GM12801 (cell line): ENCODE results near the gene CHERP.

Experiments
- CTCF ChIP-seq: IDR thresholded peaks from one replicate; pipeline ENCODE4 v1.5.1; 2011; ENCODE audit warnings: control low read depth; ENCODE audit not compliant: insufficient read length; ENCODE audit errors: extremely low read depth

The CHERP gene

DNA sequence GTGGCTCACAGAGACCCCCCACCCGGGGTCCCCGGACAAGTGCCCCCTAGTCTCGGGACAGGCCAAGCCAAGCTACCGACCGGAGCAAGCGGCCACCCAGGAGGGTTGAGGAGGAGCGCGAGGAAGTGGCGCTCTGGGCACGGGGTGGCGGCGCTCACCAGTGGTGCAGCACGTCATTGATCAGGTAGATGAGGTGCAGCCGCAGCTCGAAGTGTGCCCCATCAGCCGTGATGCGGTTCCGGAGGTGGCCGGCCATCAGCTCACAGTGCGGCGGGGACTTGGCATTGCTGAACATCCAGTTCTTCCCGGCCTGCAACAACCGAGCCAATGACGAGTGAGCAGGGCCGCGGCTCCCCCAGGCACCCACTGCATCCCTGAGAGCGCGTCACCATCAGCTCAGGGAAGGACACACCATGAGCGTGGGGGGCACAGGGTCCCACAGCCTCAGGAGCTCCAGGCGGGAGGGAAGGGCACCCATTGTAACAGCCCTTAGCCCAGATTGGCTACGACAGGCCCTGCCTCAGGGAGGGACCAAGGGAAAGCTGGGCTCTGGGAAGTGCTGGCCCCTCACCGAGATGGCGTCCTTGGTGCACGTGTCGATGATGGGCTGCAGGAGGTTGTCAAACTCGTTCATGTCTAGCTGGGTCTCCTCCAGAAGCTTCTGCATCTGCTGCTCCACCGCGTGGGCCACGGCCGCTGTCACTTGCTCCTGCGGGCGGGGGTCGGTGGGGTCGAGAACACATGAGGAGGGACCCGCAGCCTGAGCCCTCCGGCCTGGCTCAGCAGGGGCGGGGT is 9.6 kb downstream of the CHERP start:
- TF ChIP-seq CTCF, result no peak

DNA sequence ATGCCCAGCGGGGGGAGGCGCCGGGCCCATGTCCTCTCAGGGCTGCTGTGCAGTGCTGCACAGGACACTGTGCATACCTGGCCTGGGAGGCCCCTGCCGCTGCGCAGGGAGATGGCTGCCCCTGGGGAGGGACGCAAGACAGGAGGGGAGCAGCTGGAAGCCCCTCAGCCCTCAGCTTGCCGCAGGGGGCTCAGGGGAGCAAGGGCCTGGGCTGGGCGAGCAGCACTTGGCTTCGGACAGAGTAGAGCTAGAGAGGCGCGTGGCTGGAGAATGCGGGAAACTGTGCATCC is 10.9 kb downstream of the CHERP start:
- TF ChIP-seq CTCF, result no peak

DNA sequence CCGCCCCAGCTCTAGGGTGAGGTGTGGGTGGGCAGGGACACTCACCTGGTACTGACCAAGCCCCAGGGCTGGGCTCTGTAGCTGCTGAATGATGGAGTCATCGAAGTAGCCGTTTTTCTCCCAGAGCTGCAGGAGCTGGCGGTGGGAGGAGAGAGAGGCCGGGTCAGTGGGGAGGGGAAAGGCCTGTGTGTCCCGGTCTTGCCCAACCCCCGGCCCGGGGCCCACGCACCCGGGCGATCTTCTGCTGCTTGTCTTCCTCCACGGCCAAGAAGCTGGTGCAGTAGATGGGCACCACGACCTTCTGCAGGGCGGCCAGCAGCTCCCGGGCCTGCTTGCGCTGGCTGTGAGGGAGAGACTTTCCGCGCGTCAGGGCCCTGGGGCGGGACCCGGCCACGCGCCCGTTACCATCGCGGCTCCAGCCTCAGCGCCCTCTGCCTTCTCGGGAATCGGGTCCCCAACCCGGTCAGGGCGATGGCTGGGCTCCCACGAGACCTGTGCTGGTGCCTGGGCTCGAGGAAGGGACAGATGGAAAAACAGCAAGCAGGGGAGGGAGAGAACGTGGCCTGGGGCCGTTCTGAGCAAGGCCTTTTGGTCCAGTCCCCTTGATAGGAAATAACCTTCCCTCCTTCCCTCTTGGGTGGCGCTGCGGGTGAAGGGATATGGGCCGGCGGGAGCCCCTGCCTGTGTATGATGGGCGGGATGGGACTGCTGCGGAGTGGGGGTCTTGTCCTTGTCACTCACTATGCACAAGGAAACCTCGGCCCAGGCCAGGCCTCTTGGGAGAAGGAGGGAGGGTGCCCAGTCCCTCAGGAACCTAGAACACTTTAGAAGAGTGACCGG is 11.5 kb downstream of the CHERP start:
- no peak for TF ChIP-seq CTCF

- no peak for TF ChIP-seq CTCF
Measured at GRCh38 chr19:16529466-16530144, 12.6 kb downstream of the CHERP start.

GRCh38 chr19:16527971-16528521 is 14.2 kb downstream of the CHERP start:
- no peak for TF ChIP-seq CTCF

DNA sequence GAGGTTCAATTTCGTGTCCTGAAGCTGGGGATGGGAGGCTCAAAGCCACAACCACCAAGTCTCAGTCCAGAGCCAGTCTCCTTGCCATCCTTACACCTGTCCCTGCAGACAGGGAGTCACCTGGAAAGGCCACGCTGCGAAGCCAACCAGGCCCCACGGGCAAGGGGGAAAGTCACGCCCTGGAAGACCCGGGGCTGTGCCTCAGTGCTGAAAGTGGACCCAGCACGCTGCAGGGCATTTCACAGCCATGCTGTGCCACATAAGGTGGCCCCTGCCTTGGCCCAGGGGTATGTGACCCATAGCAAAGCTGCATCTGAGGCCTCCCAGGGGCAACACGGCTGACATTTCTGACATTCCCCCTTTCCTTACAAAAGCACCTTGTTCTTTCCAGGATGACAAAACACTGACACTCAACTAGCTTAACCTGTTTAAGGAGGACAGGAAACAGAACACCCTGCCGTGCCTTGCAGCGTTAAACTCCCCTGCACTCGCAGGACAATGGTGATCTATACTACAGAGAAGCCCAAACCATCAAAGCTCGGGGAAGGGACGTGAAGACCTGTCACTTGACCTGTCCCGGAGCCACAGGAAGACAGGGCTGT is 14.8 kb downstream of the CHERP start:
- no peak for TF ChIP-seq CTCF
